Upper lobe of left lung (tissue), 4 donors: ENCODE results near the gene CTSH.

Experiments
- EP300 ChIP-seq, 4 donors: sonication (generic); formaldehyde crosslinking; IDR thresholded peaks; one replicate each; pipeline ENCODE4 v1.5.1; 2017; ENCODE audit warnings: antibody characterized with exemption in 4 of 4, control low read depth in 2 of 4
- POLR2A ChIP-seq, 4 donors: fragments of 450-650 bp; IDR thresholded peaks; one replicate each; pipeline ENCODE4 v1.5.1; 2016 to 2017; ENCODE audit warnings: antibody characterized with exemption in 4 of 4, mild to moderate bottlenecking in 2 of 4
- POLR2AphosphoS5 ChIP-seq, 2 donors: sonication (generic); formaldehyde crosslinking; IDR thresholded peaks; one replicate each; pipeline ENCODE4 v1.5.1; 2017; ENCODE audit warnings: antibody characterized with exemption in 2 of 2
- TF ChIP-seq, protein P1 (sequence below), 6 experiments: fragments of 450-650 bp in 4 of 6; fragments of 200-600 bp in 2 of 6; sonication (generic) in 2 of 6; IDR thresholded peaks; one replicate each; pipeline ENCODE4 v1.5.1; 2016 to 2019; ENCODE audit warnings: antibody characterized with exemption in 6 of 6

DNA sequence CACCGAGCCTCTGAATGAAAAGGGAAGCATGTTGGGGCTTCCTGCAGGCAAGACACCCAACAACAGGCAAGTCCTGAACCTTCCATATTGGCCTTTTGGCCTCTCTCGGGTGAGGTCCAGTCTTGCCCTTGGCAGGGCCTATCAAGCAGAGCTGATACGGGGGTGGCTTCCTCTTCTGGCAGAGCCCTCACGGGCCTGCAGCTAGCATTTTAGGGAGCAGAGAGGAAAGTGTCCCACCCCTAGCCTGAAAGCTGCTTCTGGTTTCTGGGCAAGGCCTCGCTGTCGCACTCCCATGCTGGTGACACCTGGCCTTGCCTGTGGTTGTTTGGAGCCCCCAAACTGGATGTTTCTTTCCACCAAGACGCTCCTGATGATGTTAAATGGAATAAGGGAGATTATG is 31.8 kb upstream of the CTSH start:
- TF ChIP-seq POLR2A (IDR thresholded peaks at IDR 0.05) (no peak), POLR2AphosphoS5 (IDR thresholded peaks at IDR 0.05) (no peak), EP300 (IDR thresholded peaks at IDR 0.05) (no peak)
- TF ChIP-seq, protein P1, sequence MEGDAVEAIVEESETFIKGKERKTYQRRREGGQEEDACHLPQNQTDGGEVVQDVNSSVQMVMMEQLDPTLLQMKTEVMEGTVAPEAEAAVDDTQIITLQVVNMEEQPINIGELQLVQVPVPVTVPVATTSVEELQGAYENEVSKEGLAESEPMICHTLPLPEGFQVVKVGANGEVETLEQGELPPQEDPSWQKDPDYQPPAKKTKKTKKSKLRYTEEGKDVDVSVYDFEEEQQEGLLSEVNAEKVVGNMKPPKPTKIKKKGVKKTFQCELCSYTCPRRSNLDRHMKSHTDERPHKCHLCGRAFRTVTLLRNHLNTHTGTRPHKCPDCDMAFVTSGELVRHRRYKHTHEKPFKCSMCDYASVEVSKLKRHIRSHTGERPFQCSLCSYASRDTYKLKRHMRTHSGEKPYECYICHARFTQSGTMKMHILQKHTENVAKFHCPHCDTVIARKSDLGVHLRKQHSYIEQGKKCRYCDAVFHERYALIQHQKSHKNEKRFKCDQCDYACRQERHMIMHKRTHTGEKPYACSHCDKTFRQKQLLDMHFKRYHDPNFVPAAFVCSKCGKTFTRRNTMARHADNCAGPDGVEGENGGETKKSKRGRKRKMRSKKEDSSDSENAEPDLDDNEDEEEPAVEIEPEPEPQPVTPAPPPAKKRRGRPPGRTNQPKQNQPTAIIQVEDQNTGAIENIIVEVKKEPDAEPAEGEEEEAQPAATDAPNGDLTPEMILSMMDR (IDR thresholded peaks at IDR 0.05) = no peak
